Activated T-helper 2 cell treated with anti-CD3 and anti-CD28 coated beads, Interferon-gamma antibody, Interleukin-2, Interleukin-4, amounts not matched to agents 10 μg/mL and 5 μg/mL and 100 μg/mL, durations not matched to agents 14 hours and 24 hours and 36 hours (primary cell): ENCODE measurements around the gene ITGAE. TPM values are rescaled to one million over a fixed set of nuclear protein-coding genes. Genes with fewer than 3 reads are reported as not detected.

Experiments
- DNase-seq: peaks from one replicate; pipeline ENCODE4 v3.0.0; 2021; ENCODE audit warnings: low spot score
- H3K27ac Mint-ChIP-seq: one replicate; pipeline ENCODE4 v1.8.0; 2021; ENCODE audit warnings: mixed read lengths
- H3K27me3 Mint-ChIP-seq: one replicate; pipeline ENCODE4 v1.8.0; 2021; ENCODE audit warnings: low read depth, mixed read lengths
- H3K36me3 Mint-ChIP-seq: one replicate; pipeline ENCODE4 v1.8.0; 2021; ENCODE audit warnings: low read depth, mixed read lengths
- H3K4me1 Mint-ChIP-seq: one replicate; pipeline ENCODE4 v1.8.0; 2021; ENCODE audit warnings: low read depth, mixed read lengths
- H3K4me3 Mint-ChIP-seq: one replicate; pipeline ENCODE4 v1.8.0; 2021; ENCODE audit warnings: low read depth, mild to moderate bottlenecking, moderate library complexity, mixed read lengths
- H3K9me3 Mint-ChIP-seq: one replicate; pipeline ENCODE4 v1.8.0; 2021; ENCODE audit warnings: mixed read lengths
- intact Hi-C: fragments of 100-400 bp; cut with micrococcal nuclease; formaldehyde crosslinking; loops from one replicate; pipeline ENCODE4 v1.15.1; 2023
- total RNA-seq: library from RNA; stranded (reverse); gene quantifications from 2 replicates; pipeline ENCODE4 v1.2.3, GENCODE V29; 2022

The ITGAE gene
- total RNA-seq, 1 donor from 2014 or later: 36.2 TPM

DNA sequence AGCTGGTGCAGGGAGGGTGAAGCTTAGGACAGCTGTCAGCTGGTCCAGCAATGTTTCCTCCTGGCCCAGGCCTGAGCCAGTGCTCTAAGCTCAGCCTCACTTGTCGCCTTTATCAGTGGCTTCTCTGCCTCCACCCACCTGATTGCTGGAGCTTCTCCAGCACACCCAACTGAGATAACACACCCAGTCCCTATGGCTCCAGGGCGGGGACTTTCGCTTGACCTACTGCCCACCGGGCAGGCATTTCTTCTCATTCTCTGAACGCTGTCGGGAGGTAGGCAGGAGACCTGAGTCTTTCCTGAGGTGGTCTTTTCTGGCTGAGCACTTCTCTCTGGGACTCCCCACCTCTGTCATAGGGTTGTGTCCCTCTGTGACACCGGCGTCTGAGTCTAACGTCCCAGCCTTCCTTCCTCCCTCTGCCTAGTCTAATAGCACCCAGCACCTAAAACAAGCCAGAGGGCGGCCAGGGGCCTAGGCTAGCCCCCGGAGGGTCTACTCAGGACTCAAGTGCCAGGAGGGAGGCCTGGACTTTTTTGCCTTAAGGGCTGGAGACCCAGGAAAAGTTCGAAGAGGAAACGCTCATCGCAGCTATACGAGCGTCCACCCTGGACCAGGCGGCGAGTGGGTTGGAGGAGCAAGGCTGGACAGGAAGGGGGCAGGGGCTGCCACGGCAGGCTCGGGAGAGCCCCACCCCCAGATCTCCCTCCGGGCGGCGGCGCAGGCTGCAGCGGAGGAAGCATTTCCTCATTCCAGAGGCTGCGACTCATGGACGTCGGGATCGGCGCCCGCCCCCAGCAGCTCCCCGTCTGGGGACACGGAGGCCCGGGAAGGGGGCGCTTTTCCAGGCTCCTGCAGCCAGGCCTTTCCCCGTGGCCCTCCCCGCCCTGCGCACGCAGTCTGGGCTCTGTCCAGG, 133.4 kb downstream of the ITGAE start:
- intact Hi-C loops: no loop called here
- Mint-ChIP-seq H3K4me3 (peak overlapping the region; percentile 96), H3K36me3 (peaks cover 25% of the 10 kb centered on the region), H3K9me3 (no peaks in the 10 kb centered on the region), H3K4me1 (peaks cover 15% of the 10 kb centered on the region), H3K27me3 (no peaks in the 10 kb centered on the region), H3K27ac (peak overlapping the region; percentile 67)
- peak; percentile 18 for DNase-seq

- Mint-ChIP-seq H3K4me3 (peak overlapping the region; percentile 96), H3K36me3 (peaks cover 17% of the 10 kb centered on the region), H3K27me3 (no peaks in the 10 kb centered on the region), H3K9me3 (no peaks in the 10 kb centered on the region), H3K27ac (no peak overlapping the region), H3K4me1 (peaks cover 15% of the 10 kb centered on the region)
- intact Hi-C loops: no loop called here
- DNase-seq: no peak
Observed at GRCh38 chr17:3666516-3666915, 134.5 kb downstream of the ITGAE start.

GRCh38 chr17:3665834-3666233, 135.2 kb downstream of the ITGAE start:
- H3K27me3 Mint-ChIP-seq: no peaks in the 10 kb centered on the region
- peaks cover 15% of the 10 kb centered on the region for H3K4me1 Mint-ChIP-seq
- intact Hi-C loops: no loop called here
- no peak overlapping the region for H3K27ac Mint-ChIP-seq
- H3K36me3 Mint-ChIP-seq: peaks cover 16% of the 10 kb centered on the region
- no peaks in the 10 kb centered on the region for H3K9me3 Mint-ChIP-seq
- DNase-seq: no peak
- H3K4me3 Mint-ChIP-seq: peak overlapping the region; percentile 48

Other genes starting within 250 kb of the ITGAE start
- gene TRPV3, start 243.4 kb downstream of the ITGAE start, total RNA-seq: 0.46 and 0.92 TPM in 2 replicates
- gene TRPV1, start 191.8 kb downstream of the ITGAE start, total RNA-seq: 6.1 and 6.8 TPM in 2 replicates
- gene SHPK, start 164.9 kb downstream of the ITGAE start, total RNA-seq: 19.5 and 19.7 TPM in 2 replicates
- gene CTNS, start 164.4 kb downstream of the ITGAE start, total RNA-seq: 46.6 and 47.9 TPM in 2 replicates
- 39.0 and 40.9 TPM in 2 replicates for gene TAX1BP3, start 132.6 kb downstream of the ITGAE start, total RNA-seq
- 61.7 and 64.9 TPM in 2 replicates for gene EMC6, start 132.4 kb downstream of the ITGAE start, total RNA-seq
- gene P2RX5, start 105.0 kb downstream of the ITGAE start, total RNA-seq: 111 and 118 TPM in 2 replicates
- gene HASPIN, start 77.3 kb downstream of the ITGAE start, total RNA-seq: 23.0 and 23.4 TPM in 2 replicates
- 49.2 and 57.2 TPM in 2 replicates for gene NCBP3, start 45.1 kb upstream of the ITGAE start, total RNA-seq
- gene CAMKK1, start 91.9 kb upstream of the ITGAE start, total RNA-seq: 6.5 and 6.6 TPM in 2 replicates
- gene P2RX1, start 115.3 kb upstream of the ITGAE start, total RNA-seq: 4.0 and 4.1 TPM in 2 replicates
- gene ATP2A3, start 163.2 kb upstream of the ITGAE start, total RNA-seq: 147 and 155 TPM in 2 replicates